AG09319 (cell line): ENCODE measurements around the gene ITPRID2.

ENCODE experiments used
- DNase-seq: peaks from one replicate; pipeline ENCODE4 v3.0.0-alpha.2; 2010; ENCODE audit warnings: low read depth; ENCODE audit errors: extremely low read depth
- TF ChIP-seq, protein P1 (sequence below): IDR thresholded peaks from 2 replicates; pipeline ENCODE4 v1.5.1; 2011; ENCODE audit warnings: low read depth, mild to moderate bottlenecking, inconsistent platforms, low read length, moderate library complexity

Gene ITPRID2

DNA sequence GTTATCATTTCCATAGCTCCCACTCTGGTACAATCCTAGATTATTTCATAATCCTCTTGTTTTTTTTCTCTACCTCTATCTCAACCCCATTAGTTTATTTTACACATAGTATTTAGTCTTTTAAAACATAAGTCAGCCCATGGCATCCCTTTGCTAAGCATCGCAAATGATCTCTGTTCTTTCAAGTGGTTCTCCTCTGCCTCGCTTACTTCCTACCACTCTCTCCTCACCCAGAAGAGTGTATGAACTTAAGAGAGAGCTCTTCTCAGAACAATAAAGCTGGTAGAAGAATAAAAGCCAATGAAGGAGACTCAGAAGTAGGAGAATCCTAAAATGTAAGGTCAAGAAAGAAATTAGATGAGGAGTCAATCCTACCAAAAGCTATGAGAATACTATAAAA is 12.2 kb upstream of the ITPRID2 start:
- no peak for DNase-seq
- TF ChIP-seq, protein P1, sequence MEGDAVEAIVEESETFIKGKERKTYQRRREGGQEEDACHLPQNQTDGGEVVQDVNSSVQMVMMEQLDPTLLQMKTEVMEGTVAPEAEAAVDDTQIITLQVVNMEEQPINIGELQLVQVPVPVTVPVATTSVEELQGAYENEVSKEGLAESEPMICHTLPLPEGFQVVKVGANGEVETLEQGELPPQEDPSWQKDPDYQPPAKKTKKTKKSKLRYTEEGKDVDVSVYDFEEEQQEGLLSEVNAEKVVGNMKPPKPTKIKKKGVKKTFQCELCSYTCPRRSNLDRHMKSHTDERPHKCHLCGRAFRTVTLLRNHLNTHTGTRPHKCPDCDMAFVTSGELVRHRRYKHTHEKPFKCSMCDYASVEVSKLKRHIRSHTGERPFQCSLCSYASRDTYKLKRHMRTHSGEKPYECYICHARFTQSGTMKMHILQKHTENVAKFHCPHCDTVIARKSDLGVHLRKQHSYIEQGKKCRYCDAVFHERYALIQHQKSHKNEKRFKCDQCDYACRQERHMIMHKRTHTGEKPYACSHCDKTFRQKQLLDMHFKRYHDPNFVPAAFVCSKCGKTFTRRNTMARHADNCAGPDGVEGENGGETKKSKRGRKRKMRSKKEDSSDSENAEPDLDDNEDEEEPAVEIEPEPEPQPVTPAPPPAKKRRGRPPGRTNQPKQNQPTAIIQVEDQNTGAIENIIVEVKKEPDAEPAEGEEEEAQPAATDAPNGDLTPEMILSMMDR: no peak

DNA sequence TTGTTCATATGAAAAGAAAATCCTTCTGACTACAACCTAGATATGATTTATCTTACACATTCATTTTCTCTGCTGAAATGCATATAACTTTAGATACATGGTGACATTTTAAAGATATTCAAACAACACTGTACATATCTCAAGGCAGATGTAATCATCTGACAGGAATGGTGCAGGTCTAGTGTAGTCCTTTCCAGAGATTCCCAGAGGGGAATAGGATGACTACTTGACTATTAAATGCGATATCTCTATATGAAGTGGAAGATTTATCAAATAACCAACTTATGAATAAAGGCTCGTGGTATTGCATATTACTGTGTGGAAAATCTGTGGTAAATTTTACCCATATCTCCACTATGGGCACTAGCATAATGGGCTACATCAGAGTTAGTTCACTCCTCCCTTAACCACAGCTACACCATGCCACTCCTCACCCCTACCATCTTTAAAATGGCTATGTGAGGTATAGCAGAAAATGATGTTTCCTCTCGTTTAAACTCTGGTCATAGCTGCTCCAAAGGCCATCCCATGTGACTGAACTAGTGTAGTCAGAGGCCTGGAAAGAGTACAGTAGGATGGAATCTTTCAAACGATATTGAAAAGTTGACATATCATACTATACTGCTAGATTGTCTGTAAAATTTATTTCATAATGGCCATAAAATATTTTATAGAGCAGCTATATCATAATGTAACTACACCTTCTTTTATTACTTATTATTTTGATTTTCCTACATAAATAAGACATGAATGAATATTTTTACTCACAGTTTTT is 9.1 kb upstream of the ITPRID2 start:
- DNase-seq: no peak
- TF ChIP-seq, protein P1: no peak

DNA sequence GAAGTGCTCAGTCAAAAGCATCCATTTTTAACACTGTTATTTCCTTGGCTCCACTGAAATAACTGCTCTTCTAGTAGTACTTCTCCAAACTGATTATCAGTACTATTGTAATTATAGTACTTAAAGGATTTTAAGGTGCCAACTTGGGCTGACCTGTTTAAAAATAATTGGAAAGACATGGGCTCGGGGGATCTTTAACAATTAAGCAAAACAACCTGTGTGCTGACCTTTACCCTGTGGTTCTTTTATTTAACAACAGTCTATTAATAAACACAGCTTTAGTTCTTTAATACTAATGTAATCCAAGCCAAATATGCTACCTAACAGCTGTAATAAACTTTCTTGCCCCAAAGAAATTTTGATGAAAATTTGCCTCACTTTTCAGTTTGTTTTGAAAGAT is 6.9 kb upstream of the ITPRID2 start:
- TF ChIP-seq, protein P1: no peak

DNA sequence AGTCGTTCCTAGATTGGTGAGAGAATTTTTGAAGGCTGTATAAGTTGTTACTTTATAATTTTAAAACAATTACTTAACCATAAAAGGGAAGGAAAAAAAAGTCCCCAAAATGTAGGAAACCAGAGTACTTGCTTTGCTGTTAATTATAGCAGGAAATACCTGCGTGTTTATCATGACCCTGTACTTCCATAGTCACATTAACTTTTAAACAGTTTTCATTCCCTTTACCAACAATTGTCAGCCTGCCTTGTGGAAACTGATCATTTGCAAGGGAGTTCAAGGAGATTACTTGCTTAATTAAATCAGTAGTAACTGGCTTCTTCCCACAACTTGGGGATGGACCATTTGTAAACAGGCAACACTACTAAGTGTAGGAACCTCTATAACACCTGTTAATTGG is 6.4 kb upstream of the ITPRID2 start:
- TF ChIP-seq, protein P1: no peak
- DNase-seq: no peak

More for the DNA sequence above, 6.9 kb upstream of the ITPRID2 start:
- DNase-seq: no peak

DNA sequence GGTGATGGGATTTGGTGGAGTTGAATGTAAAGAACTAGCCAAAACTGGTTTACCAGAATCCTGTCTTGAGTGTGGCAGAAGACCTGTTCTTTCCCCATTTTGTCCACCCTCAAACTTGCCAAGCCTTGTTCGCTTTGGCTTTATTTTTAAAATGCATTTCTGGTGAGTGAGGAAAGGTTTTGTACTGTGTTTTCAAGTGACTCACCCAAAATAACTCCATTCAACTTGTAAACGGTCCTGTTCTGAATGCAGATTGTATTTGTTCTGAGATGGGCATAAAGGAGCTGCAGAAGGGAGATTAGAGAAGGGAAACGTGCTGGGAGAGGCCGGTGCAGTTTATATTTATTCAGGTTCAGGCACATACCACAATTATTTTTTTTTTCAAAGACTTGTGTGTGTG is 5.3 kb upstream of the ITPRID2 start:
- TF ChIP-seq, protein P1: no peak
- no peak for DNase-seq

DNA sequence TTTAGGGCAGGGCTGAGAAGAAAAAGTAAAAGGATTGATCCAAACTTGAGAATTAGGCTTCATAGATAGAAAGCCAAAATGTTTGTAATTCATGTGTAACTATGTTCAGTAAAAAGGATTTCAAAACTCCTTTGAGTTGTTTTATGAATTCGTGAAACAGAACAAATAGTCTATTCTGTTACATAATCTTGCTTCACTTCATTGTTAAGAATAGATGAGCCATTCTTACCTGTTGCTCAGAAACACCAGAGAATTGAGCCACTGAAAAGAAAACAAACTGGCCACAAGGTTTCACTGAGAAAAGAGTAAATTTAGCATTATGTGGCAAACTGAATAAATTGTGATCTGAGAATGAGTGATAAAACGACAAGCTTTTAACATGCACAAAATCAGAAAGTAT is 4.5 kb upstream of the ITPRID2 start:
- no peak for DNase-seq
- TF ChIP-seq, protein P1: no peak

DNA sequence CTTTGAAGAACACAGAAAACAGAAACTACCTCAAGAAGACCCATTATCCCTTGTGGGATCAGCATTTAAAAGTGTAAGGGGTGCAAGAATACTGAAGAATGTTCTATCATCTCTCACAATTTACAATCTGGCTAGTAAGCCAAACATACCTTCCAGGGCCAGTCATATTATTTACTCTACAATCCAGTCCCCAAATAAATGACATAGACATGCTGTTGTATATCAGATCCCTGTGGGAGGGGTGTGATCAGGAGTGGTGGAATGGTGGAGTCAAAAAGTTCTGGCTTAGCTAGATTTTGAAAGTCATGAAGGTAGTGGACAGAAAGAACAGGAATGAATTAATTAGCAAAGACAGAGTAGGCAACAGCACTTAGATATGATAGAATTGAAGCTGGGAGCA is 1.8 kb upstream of the ITPRID2 start:
- TF ChIP-seq, protein P1: no peak
- DNase-seq: no peak
